Suprapubic skin (tissue), 3 donors: ENCODE measurements around the gene TEC.

Experiments
- POLR2AphosphoS5 ChIP-seq, 3 donors: sonication (generic); formaldehyde crosslinking; IDR thresholded peaks; one replicate each; pipeline ENCODE4 v1.6.1; 2017; ENCODE audit warnings: antibody characterized with exemption in 3 of 3
- TF ChIP-seq, protein P1 (sequence below), 2 donors: fragments of 200-600 bp in 1 of 2; fragments of 450-650 bp in 1 of 2; sonication (generic) in 1 of 2; IDR thresholded peaks; one replicate each; pipeline ENCODE4 v1.5.1; 2016 to 2019; ENCODE audit warnings: antibody characterized with exemption in 2 of 2, mild to moderate bottlenecking in 1 of 2, moderate library complexity in 1 of 2

GRCh38 chr4:48153791-48154550, 115.7 kb downstream of the TEC start:
- no peak for TF ChIP-seq POLR2AphosphoS5 (IDR thresholded peaks at IDR 0.05)
- TF ChIP-seq, protein P1, sequence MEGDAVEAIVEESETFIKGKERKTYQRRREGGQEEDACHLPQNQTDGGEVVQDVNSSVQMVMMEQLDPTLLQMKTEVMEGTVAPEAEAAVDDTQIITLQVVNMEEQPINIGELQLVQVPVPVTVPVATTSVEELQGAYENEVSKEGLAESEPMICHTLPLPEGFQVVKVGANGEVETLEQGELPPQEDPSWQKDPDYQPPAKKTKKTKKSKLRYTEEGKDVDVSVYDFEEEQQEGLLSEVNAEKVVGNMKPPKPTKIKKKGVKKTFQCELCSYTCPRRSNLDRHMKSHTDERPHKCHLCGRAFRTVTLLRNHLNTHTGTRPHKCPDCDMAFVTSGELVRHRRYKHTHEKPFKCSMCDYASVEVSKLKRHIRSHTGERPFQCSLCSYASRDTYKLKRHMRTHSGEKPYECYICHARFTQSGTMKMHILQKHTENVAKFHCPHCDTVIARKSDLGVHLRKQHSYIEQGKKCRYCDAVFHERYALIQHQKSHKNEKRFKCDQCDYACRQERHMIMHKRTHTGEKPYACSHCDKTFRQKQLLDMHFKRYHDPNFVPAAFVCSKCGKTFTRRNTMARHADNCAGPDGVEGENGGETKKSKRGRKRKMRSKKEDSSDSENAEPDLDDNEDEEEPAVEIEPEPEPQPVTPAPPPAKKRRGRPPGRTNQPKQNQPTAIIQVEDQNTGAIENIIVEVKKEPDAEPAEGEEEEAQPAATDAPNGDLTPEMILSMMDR (IDR thresholded peaks at IDR 0.05) = no peak
